HG02973 (cell line): ENCODE results near the gene CPLX4.
A peak's percentile ranks its signal among the peaks of the same experiment; 100 is the strongest.
"Not testable (repeated sequence)": the region's sequence is repeated elsewhere in the genome, so short reads cannot be mapped to it uniquely, and the experiment has no call there.

Source experiments
- ATAC-seq: cut with Tn5 transposase; IDR thresholded peaks from one replicate; pipeline ENCODE4 v1.9.1; 2021; ENCODE audit warnings: moderate library complexity; ENCODE audit not compliant: unreplicated experiment

Gene CPLX4

GRCh38 chr18:59271606-59272220, 46.7 kb downstream of the CPLX4 start:
- ATAC-seq, result no peak

GRCh38 chr18:59270689-59271257, 47.7 kb downstream of the CPLX4 start:
- ATAC-seq, result no peak

GRCh38 chr18:59269563-59270119, 48.8 kb downstream of the CPLX4 start:
- ATAC-seq, result no peak

- ATAC-seq, result no peak
Measured at GRCh38 chr18:59268721-59269562, 49.5 kb downstream of the CPLX4 start.

- no peak for ATAC-seq
Measured at GRCh38 chr18:59268127-59268720, 50.2 kb downstream of the CPLX4 start.

GRCh38 chr18:59267503-59268126, 50.8 kb downstream of the CPLX4 start:
- no peak for ATAC-seq

- no peak for ATAC-seq
Measured at GRCh38 chr18:59266886-59267502, 51.5 kb downstream of the CPLX4 start.

- no peak for ATAC-seq
Measured at GRCh38 chr18:59266459-59266858, 52.0 kb downstream of the CPLX4 start.

GRCh38 chr18:59265974-59266369, 52.5 kb downstream of the CPLX4 start:
- ATAC-seq, result no peak

GRCh38 chr18:59265246-59265973, 53.0 kb downstream of the CPLX4 start:
- ATAC-seq, result peak; percentile 60

- ATAC-seq, result no peak
Measured at GRCh38 chr18:59264651-59265245, 53.7 kb downstream of the CPLX4 start.

GRCh38 chr18:59264121-59264571, 54.3 kb downstream of the CPLX4 start:
- no peak for ATAC-seq

- no peak for ATAC-seq
Measured at GRCh38 chr18:59263661-59264060, 54.8 kb downstream of the CPLX4 start.

- not testable (repeated sequence) for ATAC-seq
Measured at GRCh38 chr18:59262243-59262642, 56.2 kb downstream of the CPLX4 start.

GRCh38 chr18:59261842-59262241, 56.6 kb downstream of the CPLX4 start:
- ATAC-seq, result not testable (repeated sequence)

- ATAC-seq, result not testable (repeated sequence)
Measured at GRCh38 chr18:59255491-59255890, 63.0 kb downstream of the CPLX4 start.

- no peak for ATAC-seq
Measured at GRCh38 chr18:59249199-59249774, 69.2 kb downstream of the CPLX4 start.

- no peak for ATAC-seq
Measured at GRCh38 chr18:59246796-59247195, 71.7 kb downstream of the CPLX4 start.
